HTERT RPE-1 (cell line): ENCODE measurements around the gene AMZ2.

Source experiments
- in situ Hi-C: fragments of 300-500 bp; cut with MboI; formaldehyde crosslinking; loops from 4 replicates; pipeline ENCODE4 v1.14.3; 2020; ENCODE audit warnings: low sequenced_read_pairs

Gene AMZ2

DNA sequence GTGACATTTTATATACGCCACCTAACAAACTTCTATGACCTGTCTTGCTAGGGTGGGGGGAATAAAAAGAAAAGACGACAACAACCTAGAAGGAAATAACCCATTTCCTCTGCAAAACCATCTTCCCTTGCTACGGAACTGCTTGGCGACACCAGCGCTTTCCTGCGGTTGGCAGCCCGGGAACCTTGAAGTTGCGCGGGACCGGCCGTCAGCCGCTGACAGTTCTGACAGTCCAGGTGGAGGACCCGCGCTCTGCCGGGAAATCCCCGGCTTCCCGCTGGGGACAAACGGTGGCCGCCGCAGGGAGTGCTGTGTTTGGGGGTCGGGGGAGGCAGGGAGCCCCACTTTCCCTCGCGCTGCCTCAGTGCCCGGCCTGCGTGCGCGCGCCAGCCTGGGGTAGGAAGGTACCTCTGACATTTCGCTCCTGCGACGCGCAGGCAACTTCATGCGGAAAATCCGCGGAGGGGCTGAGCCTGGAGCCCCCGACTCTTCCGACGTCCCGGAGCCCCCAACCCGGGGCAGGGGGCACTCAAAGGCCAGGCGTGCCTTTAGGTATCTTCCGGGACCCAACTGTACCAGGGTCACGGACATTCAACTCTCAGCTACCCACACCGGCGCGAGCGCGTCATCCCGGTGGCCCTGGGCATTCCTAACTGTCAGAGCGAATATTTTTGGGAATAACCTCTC, 42.6 kb downstream of the AMZ2 start:
- in situ Hi-C loops = no loop called here

DNA sequence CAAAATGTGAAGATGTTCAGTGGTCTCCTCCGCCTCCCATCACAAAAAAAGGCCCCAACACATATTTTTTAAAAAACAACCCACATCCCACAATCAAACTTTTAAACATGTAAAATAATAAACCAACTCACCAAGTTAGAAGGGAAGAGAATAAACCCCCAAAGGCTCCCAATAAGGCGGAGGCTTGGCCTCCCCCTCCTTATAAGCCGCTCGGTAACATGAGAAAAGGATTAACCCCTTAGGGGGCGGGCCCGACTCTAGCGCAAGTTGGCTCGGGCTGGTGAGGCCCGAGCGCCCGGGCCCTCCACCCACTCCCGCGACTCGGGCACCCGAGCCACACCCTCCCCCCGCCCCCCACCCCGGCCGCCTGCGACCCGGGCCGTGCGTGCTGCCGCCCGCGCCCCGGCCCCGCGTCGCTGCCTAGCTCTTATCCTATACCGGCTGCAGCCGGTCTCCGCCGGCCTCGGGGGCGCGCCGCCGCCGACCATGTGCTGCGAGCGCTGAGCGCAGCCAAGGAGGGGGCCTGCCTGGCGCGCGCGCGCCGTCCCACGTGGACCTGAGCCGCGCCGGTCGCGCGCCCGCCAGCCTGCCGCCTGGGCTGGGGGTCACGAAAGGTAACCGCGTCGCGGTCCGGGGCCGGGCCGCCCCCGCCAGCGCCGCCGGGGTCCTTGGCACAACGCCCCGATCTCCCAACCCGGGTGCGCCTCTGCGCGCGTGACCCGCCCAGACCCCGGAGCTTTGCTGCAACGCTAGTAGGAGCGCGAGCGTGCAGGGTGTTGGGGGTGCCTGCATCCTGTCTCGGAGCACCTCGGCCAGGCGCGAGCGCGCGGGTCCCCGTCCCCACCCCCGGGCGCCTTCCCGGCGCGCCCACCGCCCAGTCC, 43.4 kb downstream of the AMZ2 start, which contains the start of the genes ARSG and SLC16A6:
Gene ARSG (plus strand): TSS at position 541 of the 881 bp plus-strand sequence. CDS start 15,999 bp downstream, outside the sequence.
Gene SLC16A6 (minus strand): TSS at position 173 of the 881 bp plus-strand sequence. CDS start 12,807 bp downstream, outside the sequence.
- in situ Hi-C loops = no loop called here

DNA sequence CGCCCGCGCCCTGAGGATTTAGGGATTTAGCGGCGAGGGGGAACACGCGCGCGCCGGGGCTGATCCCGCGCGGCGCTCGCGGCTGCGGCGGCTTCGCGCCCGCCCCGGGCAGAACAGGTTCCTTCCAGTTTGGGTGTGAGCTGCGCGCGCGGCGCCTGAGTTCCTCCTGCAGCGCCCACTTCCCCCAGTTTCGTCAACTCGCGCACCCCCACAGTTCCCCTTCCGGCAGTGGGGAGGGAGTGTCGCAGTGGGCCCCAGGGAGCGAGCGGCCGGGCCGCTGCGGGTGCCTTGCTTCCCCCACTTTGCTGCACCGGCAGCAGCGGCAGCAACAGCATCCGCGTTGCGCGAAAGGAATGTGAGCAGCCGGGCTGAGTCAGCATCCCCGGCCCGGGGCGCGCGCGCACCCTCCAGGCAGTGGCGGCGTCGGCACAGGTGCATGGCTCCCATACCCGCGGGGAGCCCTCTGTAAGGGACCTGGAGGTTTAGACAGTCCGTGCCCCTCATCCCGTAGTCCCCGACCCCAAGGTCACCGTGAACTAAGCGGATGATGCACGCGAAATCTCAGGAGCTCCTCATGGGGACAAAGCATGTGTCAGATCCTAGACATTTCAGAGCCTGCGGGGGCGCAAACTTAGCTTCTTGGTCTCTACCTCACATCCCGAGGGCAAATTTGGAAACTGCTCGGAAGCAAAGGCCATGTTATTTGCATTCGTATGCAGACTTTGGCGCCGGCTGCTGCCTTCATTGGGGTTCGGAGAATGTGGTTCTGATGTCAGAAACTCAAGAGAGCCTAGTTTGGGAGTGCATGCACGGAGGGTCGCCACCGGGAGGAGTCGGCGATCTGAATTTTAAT, 44.2 kb downstream of the AMZ2 start:
- in situ Hi-C loops = no loop called here

DNA sequence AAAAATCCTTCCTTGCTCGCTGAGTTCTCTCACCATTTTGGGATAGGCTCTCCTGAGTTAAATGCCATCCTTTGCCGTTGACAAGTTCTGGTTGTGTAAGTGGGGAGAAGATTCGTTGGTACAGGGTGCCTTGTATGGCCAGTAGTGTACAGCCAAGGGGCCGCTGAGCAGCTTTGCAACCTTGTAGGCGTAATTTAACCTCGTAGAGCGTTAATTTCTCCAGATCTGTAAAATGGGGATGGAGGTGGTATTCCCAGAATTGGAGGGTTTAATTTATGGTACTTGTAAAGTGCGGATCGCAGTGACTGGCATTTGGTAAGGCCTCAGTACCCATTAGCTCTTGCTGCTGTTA, 44.8 kb downstream of the AMZ2 start:
- in situ Hi-C loops = no loop called here

DNA sequence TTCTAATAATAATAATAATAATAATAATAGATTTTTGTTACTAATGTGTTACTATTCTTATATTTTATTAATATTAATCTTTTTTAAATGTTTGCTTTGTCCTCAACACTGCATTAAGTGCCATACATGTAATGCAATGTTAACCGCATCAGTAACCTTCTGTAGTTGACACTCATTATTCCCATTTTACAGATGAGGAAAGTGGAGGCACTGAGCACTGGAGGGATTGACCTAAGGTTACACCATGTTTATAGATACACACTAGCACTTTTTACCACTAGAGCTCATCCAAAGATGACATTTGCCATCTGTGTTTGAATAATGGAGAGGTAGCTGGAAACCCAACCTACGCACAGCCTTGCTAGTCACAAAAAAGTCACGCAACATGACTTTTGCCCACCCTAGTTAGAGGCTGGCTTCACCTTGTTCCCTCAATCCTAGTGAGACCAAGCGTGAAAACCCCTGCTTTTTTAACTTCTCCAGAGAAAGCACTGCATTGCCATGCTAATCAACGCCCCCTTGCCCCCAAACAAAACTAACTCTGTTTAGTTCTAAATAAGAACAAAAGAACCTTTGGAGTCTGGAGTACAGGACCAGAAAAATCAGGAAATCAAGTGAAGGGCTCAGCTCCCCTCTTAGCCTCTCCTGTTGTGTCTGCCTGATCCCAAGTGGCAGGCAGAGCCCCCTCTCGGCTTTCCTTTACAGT, 45.8 kb downstream of the AMZ2 start:
- in situ Hi-C loops = no loop called here

DNA sequence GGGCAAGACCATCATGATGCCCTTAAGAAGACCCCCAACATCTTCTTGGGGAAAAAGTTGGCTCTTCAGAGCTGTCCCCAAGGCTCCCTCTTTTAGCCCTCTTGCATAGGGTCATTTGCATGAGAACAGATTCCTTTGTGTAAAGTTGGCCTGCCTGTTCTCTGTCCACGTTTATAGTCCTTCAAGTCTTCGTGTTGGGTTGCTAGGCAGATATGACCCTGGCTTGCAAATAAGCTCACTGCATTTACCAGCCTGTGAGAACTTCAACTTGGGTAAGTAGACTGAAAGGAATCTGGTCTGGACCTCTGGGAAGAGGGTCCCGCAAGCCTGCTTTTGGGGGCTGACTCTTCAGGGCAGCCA, 46.3 kb downstream of the AMZ2 start:
- in situ Hi-C loops = no loop called here

DNA sequence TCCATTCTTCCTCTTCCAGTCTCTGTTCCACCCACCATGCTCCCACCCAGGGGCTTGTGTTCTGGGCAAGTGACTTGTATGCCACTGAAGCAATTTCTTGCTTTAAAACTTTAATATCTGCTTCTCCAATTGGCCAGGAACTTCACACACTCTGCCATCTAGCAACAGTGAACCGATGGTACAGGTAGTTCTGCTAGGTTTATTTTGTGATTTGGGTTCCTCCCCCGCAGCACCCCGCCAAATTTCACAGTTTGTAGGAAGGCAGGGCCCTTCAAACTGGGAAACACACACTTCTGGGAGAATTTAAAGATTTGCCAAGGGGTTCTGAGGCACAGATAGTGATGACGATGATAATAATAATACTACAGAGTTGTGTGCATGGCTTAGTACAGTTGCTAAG, 46.8 kb downstream of the AMZ2 start:
- in situ Hi-C loops = no loop called here

DNA sequence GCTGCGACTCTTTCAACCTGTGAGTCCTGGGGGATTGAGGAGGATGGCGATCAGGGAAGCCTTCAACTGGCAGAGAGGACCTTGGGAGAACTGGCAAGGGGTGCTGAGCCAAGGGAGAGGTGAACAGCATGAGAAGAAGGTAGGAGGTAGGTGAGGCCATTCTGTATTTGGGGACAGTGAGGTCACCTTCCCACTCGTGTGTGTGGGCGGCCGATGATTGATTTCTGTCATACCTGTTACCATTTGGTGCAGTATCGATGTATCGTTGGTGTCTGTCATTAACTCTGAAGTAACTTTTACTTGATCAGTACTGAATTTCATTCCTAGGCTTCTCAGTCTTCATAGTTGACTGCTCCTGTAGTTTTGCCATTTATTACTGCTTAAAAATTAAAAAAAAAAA, 47.2 kb downstream of the AMZ2 start:
- in situ Hi-C loops = no loop called here

DNA sequence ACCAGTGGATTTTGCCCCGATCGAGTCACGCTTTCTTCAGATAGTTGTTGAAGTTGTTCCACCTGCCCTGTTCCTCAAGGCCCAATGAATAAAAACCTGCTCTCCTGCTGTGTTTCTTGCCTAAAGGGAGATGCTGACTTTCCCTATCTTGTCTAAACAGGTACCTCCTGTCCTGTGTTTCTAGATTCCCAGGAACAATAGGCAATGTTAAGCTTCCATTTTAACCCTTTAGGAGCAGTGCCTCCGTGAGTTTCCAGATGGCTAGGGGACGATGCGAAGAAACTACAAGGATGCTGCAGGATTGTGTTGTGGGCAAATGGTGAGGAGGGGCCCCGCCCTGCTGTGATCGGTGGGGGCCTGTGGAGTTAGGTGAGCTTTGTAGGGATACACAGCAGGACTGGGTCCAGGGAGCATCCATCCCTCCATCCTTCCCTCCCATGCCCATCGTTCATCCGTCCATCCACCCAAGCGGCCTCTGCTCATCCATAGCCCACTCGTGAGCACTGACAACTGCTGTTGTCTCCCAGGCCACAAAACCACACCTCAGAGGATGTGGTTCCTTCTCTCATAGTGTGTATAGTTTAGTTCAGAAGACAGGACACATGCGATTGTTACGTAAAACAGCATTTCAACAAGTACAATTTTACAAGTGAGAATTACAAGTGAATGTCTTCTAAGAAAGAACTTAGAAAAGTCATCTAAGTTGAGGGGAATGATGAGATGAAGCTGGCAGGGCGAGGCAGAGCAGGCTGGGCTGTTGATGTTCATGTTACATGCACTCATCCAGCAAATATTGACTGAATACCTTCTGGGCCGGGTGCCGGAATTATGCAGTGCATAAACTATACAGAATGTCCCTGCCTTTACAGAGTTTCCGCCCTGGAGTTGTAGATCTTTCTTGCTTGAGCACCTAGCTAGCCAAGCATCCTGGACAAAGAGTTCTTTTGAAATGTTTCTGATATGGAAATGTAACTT, 48.7 kb downstream of the AMZ2 start:
- in situ Hi-C loops = no loop called here

DNA sequence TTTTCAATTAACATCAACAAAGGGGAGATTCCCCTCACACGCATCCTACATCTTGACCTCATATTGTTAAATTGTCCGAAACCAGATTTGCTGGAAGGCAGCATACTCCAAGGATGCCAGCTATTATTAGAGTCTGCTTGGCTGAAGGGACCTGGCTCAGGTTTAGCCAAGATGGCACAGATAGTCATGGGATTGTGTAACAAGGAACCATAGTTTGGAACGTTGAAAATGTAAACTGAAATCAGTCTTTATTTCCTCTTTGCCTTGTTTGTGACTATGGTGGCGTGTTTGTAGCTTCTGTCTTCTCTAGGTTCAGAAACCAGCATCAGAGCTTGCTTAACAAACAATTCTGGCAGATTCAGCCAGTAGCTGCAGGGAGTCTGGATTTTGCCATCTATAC, 49.4 kb downstream of the AMZ2 start:
- in situ Hi-C loops = no loop called here

DNA sequence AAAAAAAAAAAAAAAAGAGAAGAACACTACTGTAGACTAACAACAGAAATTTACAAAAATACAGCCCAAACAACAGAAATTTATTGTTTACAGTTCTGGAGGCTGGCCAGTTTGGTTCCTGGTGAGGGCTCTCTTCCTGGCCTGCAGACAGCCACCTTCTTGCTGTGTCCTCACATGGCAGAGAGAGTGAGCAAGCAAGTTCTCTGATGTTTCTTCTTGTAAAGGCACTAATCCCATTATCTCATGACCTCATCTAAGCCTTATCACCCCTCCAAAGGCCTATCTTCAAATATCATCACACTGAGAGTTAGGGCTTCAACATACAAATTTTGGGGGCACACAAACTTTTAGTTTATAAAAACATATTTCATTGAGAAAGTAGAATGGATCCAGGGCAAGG, 50.8 kb downstream of the AMZ2 start:
- in situ Hi-C loops = no loop called here

DNA sequence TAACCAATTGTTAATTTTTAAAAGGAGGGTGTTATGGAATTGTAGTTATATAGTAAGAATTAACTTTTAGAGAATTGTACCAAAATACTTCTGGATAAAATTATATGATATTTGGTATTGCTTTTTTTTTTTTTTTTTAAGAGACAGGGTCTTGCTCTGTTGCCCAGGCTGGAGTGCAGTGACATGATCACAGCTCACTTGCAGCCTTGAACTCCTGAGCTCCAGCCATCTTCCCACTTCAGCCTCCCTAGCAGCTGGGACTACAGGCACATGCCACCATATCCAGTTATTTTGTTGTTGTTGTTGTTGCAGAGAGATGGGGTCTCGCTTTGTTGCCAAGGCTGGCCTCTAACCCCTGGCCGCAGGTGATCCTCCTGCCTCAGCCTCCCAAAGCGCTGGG, 52.0 kb downstream of the AMZ2 start:
- in situ Hi-C loops = no loop called here

DNA sequence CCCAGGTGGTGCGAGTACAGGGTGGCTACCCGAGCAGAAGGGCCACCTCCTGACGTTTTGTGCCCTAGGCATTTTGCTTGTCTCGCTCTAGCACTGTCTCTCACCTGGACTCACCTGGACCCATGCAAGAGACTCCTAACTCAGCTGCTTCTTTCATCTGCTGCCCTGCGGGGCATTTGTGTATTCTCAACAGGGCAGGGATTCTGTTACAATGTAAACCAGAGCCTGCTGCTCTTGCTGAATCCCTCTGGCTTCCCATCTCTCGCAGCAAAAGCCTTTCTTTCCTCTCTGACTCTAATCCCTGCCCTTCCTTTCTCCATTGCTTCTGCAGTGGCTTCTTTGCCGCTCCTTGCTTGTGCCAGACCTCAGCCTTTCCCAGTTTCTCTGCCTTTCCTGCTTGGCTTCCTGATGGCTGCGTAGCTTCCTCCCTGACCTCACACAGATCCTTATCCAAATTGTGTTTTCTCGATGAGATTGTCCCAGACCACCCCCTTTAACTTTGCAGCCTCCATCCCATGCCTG, 53.7 kb downstream of the AMZ2 start:
- in situ Hi-C loops = no loop called here

DNA sequence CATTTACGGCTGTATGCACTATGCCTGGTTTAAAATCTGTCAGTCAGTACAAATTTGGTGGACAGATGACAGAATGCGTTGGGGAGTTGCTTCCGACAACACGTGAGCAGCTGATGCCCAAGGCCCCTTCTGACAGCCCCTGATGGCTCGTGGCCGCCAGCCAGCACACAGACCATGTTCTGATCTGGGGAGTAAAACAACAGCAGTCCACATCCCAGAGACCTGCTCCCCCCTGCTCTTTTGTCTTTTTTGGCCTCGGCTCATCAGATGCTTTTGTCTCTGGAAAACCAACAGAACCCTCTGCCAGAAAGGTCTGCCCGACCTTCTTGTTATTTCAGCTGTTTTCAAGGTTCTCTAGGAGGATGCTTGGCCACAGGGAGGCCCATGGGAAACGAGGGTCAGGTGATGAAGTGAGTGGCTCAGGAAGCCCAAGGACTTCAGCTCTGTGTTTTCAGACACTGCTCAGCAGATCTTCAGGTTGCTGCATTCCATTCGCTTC, 54.3 kb downstream of the AMZ2 start:
- in situ Hi-C loops = no loop called here

DNA sequence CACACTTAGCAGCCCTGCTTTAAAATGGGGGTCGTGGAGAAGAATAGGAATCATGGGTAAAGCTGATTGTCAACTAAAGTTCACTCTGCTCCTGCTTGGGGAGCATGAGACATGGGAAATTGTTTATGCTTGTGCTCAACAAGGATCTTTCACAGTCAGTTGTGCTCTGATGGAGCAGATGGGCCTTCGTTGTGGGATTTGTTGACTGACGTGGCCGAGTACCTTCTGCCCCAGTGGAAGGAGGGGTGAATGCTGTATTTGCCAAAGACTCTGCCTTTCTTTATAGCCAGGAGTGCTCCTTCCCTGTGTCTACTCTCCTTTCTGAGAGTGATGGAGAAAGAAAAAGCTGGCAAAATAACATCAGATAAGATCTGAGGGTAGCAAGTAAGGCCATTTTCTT, 54.8 kb downstream of the AMZ2 start:
- in situ Hi-C loops = no loop called here

DNA sequence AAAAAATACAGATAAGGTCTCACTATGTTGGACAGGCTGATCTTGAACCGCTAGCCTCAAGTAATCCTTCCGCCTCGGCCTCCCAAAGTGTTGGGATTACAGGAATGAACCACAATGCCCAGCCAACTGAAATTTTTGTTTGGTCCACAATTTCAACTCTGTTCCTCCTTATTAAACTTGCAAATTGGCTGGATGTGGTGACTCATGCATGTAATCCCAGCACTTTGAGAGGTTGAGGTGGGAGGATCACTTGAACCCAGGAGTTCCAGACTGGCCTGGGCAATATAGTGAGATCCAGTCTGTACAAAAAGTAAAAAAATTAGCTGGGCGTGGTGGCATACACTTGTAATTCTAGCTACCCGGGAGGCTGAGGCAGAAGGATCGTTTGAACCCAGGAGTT, 56.9 kb downstream of the AMZ2 start:
- in situ Hi-C loops = no loop called here

DNA sequence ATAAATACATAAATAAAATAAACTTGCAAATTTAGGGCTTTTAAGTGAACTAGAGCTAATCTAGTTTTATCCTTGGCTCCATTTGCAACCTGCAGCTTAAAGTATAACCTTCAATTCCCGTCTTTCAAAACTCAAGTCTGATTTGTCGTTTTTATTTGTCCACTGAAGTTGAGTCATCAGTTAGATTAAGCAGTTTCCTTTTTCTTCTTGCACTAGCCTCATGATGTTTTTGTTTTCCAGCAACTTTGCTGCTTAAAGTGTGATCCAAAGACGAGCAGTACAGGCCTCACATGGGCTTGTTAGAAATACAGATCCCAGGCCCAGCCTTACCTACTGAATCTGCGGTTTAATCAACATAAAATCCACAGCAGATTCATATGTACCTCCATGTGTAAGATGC, 57.3 kb downstream of the AMZ2 start:
- in situ Hi-C loops = no loop called here
